Posterior vena cava (tissue), 2 donors: ENCODE results near the gene KDM2A. TPM values are rescaled to one million over a fixed set of nuclear protein-coding genes. Genes with fewer than 3 reads are reported as not detected.
"Not testable (repeated sequence)": the region's sequence is repeated elsewhere in the genome, so short reads cannot be mapped to it uniquely, and the experiment has no call there.

ENCODE experiments used
- DNase-seq: peaks from one replicate; pipeline ENCODE4 v3.0.0-alpha.2; 2020; ENCODE audit warnings: low spot score
- intact Hi-C, 2 donors: fragments of 100-400 bp; cut with DNase I; formaldehyde crosslinking; loops; one replicate each; pipeline versions ENCODE4 v1.14.1 to v1.14.2; 2022 to 2023
- total RNA-seq, 2 donors: library from RNA; stranded (reverse); fragmentation: NEBNext Ultra II Directional; extraction: Animal tissue kit (Norgen Biotek cat#: 25700); gene quantifications; one replicate each; pipeline ENCODE4 v1.2.1, GENCODE V29; 2021
- donor health status: DM: yes; HTN: yes; CAD: no.
- donor health status: DM: yes; HTN: yes; CAD: no.

The KDM2A gene
- total RNA-seq, 2 donors from 2014 or later, result 55.3 to 58.3 TPM

- intact Hi-C loops, result no loop called here
- DNase-seq, result peak; percentile 52
Measured at GRCh38 chr11:67114275-67114896, 4.7 kb upstream of the KDM2A start.

DNA sequence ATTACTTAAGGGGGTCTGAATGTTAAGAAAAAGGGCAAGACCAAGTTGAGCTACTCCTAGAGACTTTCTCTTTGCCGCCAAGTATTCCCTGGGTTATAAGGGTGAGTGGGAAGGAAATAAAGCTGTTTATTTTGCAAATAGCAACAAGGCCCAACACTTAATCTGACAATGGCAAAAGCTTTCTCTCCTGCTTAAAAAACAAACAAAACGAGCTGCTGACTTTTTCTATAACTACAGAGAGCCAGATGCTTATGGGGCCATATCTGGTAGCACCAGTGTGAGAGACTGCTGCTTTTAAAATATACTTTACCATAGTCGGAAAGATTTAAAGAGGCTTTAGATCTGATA lies 2.3 kb upstream of the KDM2A start:
- no peak for DNase-seq
- intact Hi-C loops, result no loop called here

- no peak for DNase-seq
- intact Hi-C loops, result no loop called here
Measured at GRCh38 chr11:67117176-67117575, 1.9 kb upstream of the KDM2A start.

GRCh38 chr11:67117672-67118180 lies 1.3 kb upstream of the KDM2A start:
- peak; percentile 86 for DNase-seq
- intact Hi-C loops, result no loop called here

- peak; percentile 82 for DNase-seq
- intact Hi-C loops, result no loop called here
Measured at GRCh38 chr11:67118181-67118766, 789 bp upstream of the KDM2A start.

DNA sequence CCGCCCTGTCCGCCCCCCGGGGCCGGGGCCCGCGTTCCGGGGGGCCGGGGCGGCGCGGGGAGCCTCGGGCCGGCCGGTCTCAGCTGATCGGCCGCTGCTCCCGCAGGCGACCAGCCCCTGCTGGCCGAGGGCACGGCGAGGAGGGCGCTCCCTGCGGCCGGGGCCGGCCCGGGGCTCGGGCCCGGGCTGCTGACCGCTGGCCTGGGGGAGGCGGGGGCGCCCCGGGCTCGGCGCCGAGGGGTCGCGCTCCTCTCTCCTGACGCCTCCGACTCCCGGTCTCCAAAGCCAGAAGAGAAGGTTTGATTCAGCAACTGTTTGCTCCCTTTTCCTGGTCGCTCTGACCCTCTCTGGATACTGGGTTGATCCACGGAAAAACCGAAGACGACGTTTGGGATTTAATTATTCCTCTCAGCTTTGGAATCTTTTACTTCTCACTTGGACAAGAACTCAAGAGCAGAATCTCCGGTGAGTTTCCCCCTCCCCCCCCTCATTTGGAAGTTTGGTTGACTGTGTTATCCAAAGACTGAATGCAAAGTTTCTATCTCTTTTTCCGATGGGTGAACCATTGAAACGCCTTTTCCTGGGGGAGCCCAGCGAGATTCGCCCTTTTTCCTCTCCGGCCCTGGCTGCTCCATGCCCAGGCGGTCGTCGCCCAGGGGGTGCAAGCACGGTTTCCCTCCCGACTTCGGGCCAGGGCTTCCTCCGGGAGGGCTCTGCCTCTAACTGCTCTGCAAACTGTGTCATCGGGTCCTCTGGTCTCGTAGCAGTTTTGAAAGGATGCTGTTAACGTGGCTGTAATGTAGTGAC lies 725 bp downstream of the KDM2A start:
- intact Hi-C loops, result no loop called here
- peak; percentile 80 for DNase-seq

DNA sequence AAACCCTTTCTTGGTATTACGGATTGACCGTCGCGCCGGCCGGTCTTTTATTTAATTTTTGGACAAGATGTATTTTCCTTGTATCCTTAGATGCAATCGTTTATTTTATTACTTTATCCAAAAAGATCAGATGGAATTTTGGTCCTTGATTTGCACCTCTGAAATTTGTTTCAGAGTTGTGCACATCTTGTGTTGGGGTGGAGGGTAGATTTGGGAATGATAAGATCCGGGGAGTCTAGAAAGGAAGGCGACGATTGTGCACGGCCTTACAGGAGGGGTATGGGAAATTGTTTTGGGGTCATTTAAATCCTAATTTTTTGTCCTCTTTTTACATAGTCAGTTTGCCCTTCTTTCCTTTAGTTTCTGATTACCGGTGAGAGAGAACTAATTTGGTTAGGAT lies 1.4 kb downstream of the KDM2A start:
- intact Hi-C loops, result no loop called here
- DNase-seq, result no peak

DNA sequence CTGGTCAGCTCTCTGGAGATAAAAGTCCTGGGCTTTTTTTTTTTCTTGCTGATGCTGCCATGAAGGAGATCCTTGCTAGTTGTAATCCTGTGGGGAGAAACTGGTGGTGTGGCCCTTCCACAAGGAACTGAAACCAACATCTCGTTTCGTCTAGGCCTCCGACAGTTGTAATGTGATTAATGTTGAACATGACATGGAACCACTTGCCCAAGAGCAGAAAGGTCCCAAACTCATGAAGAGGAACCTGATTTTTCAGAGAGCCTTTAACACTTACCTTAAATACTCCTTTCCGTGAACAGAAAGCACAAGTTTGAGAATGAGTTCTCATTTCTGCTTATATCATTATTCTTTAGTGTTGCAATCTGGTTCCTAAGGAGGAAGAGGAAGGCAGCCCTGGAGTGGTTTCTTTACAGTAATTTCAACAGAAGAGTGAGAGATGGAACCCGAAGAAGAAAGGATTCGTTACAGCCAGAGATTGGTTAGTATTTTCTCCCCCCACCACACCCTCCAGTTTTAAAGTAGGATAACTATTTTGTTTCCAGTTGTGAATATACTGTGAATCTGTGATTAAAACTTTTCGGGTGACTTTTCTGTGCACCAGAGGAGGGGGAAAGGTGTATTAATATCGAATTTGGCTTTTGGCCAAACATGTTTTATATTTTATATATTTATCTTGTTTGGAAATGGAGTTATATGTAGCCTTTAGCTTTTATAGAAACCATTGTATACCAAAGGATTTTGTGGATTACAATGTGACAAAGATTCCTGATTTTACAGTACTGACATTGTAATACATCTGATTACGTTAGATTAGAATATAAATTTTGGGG lies 2.0 kb downstream of the KDM2A start:
- DNase-seq, result peak; percentile 10
- intact Hi-C loops, result no loop called here

GRCh38 chr11:67123801-67124200 lies 4.7 kb downstream of the KDM2A start:
- intact Hi-C loops, result not testable (repeated sequence)
- DNase-seq, result peak; percentile 58

GRCh38 chr11:67126243-67126642 lies 7.2 kb downstream of the KDM2A start:
- DNase-seq, result peak; percentile 60
- intact Hi-C loops, result loop anchor here in 1 of 2 donors (5.0 kb wide), 1 partner anchor 1169 kb away; no protein-coding TSS in a partner anchor

GRCh38 chr11:67126986-67127385 lies 7.9 kb downstream of the KDM2A start:
- peak; percentile 24 for DNase-seq
- intact Hi-C loops, result loop anchor here in 1 of 2 donors (5.0 kb wide), 1 partner anchor 1170 kb away; no protein-coding TSS in a partner anchor

DNA sequence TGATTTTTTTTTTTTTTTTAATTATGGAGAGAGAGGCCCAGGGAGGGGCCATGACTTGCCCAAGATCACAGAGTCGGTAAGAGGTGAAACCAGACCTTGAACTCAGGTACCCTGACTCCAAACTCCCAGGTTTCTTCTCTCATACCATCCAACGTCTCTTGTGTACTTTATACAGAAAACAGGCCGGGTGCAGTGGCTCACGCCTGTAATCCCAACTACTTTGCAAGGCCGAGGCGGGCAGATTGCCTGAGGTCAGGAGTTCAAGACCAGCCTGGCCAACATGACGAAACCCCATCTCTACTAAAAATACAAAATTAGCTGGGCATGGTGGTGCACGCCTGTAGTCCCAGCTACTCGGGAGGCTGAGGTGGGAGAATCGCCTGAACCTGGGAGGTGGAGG lies 11.8 kb downstream of the KDM2A start:
- DNase-seq, intact Hi-C loops: not testable (repeated sequence)

DNA sequence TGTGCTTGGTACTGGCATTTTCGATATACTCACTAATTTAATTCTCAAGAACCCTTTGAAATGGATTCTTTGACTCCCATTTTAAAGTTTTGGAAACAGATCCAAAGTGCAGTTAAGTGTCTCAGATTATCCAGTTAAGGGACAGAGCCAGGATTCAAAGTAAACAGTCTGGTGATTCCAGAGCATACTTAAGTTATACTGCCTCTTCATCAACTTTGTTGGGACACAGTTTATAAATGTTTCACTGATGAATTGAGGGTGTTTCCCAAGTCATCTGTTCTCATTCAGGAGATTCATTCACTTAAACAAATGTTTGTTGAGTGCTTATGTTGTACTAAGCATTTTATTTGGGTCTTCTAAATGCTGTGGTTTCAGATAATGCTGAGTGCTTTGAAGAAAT lies 17.1 kb downstream of the KDM2A start:
- DNase-seq, result no peak
- intact Hi-C loops, result no loop called here

- intact Hi-C loops, result no loop called here
- no peak for DNase-seq
Measured at GRCh38 chr11:67138922-67139321, 19.9 kb downstream of the KDM2A start.

- intact Hi-C loops, result no loop called here
- DNase-seq, result no peak
Measured at GRCh38 chr11:67146516-67147226, 27.6 kb downstream of the KDM2A start.

DNA sequence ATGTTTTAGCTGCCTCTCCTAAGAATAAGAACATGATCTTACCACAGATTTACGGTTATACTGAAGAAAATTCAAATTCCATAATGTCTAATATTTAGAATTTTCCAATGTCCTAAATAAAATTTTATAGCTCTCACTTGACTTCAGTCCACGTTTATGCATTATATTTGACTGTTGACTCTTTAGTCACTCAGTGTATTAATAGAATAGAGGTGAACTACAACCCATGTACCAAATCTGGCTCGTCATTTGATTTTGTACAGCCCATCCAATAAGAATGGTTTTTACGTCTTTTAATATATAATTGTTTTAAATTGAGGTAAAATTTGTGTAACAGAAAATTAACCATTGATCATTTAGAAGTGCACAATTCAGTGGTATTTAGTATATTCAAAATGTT lies 34.9 kb downstream of the KDM2A start:
- no peak for DNase-seq
- intact Hi-C loops, result no loop called here

DNA sequence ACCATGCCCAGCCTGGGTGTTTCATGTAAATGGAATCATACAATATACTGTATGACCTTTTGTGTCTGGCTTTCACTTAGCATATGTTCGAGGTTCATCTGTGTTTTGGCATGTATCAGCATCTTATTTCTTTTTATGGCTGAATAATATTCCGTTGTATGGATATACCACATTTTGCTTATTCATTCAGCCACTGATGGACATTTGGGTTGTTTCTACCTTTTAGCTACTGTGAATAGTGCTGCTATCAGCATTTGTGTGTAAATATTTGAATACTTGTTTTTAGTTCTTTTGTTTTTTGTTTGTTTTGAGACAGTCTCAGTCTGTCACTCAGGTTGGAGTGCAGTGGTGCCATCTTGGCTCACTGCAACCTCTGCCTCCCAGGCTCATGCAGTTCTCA lies 35.7 kb downstream of the KDM2A start:
- intact Hi-C loops, result no loop called here
- no peak for DNase-seq

DNA sequence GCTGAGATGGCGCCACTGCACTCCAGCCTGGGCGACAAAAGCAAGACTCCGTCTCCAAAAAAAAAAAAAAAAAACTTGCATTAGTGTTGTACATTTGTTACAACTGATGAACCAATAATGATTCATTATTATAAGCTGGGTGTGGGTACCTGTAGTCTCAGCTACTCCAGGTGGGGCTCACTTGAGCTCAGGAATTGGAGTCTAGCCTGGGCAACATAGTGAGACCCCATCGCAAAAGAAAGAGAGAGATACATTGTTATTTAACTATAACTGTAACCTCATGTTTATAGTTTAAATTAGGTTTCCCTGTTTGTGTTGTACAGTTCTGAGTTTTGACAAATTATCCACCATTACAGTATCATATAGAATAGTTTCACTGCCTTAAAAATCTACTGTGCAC lies 38.6 kb downstream of the KDM2A start:
- no peak for DNase-seq

DNA sequence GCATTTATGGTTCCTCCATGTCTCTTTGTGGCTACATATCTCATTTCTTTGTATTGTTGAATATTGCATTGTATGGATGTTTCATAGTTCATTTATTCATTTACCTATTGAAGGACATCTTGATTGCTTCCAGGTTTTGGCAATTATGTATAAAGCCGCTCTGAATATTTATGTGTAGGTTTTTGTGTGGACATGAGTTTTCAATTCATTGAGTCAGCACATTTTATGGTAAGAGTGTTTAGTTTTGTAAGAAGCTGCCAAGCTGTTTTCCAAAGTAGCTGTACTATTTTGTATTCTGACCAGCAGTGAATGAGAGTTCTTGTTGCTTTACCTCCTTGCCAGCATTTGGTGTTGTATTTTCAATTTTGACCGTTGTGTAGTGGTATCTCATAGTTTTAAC lies 39.2 kb downstream of the KDM2A start:
- no peak for DNase-seq
- intact Hi-C loops, result no loop called here

More for the DNA sequence above, 38.6 kb downstream of the KDM2A start:
- intact Hi-C loops, result no loop called here
